ENCODE measurements around the gene PTEN. TPM values are rescaled to one million over a fixed set of nuclear protein-coding genes. Genes with fewer than 3 reads are reported as not detected.

The PTEN gene
- total and polyA plus RNA-seq, 9 of the 15 experiments (the other 6 are each of a cell fraction or from before 2014, with no cell fraction given), result 8.4 to 56.9 (median 22.2) TPM

DNA sequence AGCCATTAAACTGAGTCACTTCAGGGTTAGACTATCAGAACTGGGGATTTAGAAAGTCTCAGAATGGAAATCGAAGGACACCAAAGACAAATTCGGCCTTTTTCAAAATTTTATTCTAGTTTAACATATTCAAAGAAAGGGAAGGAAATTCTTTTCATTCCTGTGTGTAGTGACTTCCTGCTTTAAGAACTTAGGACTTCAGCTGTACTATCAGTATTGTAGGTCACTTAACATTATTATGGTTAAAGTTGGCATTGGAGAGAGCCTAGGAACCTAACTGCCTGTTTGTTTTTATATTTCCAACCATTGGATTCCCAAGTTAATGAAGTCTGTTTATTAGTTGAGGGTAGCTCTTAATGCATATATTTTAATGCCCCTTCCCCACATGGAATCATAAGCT is 63.7 kb downstream of the PTEN start:
- ATAC-seq, result no peak
- H3K4me1 ChIP-seq (replicated peaks in 1 of 2; ENCODE audit: control insufficient read depth in 2 of 2, insufficient read depth in 2 of 2, low read length in 2 of 2), result peaks cover 0 to 9% of the 10 kb centered on the region in 2 experiments; a peak in 3 of 5 replicates

More for the DNA sequence above, 63.7 kb downstream of the PTEN start:
- TF ChIP-seq SP1 (CRISPR knock-in tag; IDR thresholded peaks at IDR 0.05), result no peak
- no peak for TF ChIP-seq PCBP1 (IDR thresholded peaks at IDR 0.05; ENCODE audit: low read depth, low read length, poor library complexity, severe bottlenecking)
- TF ChIP-seq, protein P1, sequence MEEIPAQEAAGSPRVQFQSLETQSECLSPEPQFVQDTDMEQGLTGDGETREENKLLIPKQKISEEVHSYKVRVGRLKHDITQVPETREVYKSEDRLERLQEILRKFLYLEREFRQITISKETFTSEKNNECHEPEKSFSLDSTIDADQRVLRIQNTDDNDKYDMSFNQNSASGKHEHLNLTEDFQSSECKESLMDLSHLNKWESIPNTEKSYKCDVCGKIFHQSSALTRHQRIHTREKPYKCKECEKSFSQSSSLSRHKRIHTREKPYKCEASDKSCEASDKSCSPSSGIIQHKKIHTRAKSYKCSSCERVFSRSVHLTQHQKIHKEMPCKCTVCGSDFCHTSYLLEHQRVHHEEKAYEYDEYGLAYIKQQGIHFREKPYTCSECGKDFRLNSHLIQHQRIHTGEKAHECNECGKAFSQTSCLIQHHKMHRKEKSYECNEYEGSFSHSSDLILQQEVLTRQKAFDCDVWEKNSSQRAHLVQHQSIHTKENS (CRISPR knock-in tag; IDR thresholded peaks at IDR 0.05), result no peak
- no peak for TF ChIP-seq NCOA4 (IDR thresholded peaks at IDR 0.05; ENCODE audit: partially characterized antibody)
- no peak for TF ChIP-seq STAT5B (CRISPR knock-in tag; IDR thresholded peaks at IDR 0.05)
- TF ChIP-seq JUN (IDR thresholded peaks at IDR 0.05; ENCODE audit: borderline replicate concordance, low read depth, low read length), result no peak
- no peak for TF ChIP-seq JUN (CRISPR knock-in tag; IDR thresholded peaks at IDR 0.05; ENCODE audit: borderline replicate concordance)
- no peak for TF ChIP-seq GABPB1 (CRISPR knock-in tag; IDR thresholded peaks at IDR 0.05)
- no peak for TF ChIP-seq SMARCB1 (IDR thresholded peaks at IDR 0.05; ENCODE audit: insufficient read length, low read depth)
- TF ChIP-seq, protein P2, sequence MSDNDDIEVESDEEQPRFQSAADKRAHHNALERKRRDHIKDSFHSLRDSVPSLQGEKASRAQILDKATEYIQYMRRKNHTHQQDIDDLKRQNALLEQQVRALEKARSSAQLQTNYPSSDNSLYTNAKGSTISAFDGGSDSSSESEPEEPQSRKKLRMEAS (CRISPR knock-in tag; IDR thresholded peaks at IDR 0.05), result no peak
- POLR2A ChIA-PET, result interaction anchor here (1.5 to 1.7 kb wide), 2 partner anchors 9 to 27 kb away, joined by 3 to 4 read pairs; no protein-coding TSS in a partner anchor
- BruUV-seq (replicated peaks), result no TSS peak
- Histone ChIP-seq H3K27me3 (ENCODE audit: control insufficient read depth in 2 of 2, insufficient read depth in 2 of 2, low read length in 2 of 2) (no peaks in the 10 kb centered on the region), H2AFZ (ENCODE audit: low read depth, low read length) (no peak overlapping the region), H3K9me1 (ENCODE audit: control insufficient read depth, insufficient read depth, low read length) (no peaks in the 10 kb centered on the region), H3K9me3 (replicated peaks; ENCODE audit: control insufficient read depth, insufficient read depth, low read depth, low read length) (no peaks in the 10 kb centered on the region), H3K27ac (ENCODE audit: extremely low read depth, low read depth, low read length) (no peak overlapping the region), H4K20me1 (replicated peaks; ENCODE audit: control insufficient read depth, insufficient read depth, low read length) (no peaks in the 10 kb centered on the region), H3K4me2 (ENCODE audit: insufficient read depth, low read length) (no peak overlapping the region), H3K79me2 (ENCODE audit: control insufficient read depth, insufficient read depth, low read length) (peaks cover 63% of the 10 kb centered on the region), H3K4me3 (no peak overlapping the region), H3K9ac (ENCODE audit: insufficient read depth in 1 of 2, low read depth in 2 of 2, low read length in 2 of 2) (no peak overlapping the region), H3K36me3 (ENCODE audit: control insufficient read depth, insufficient read depth, low read length) (peaks cover 9% of the 10 kb centered on the region; the same call in 1 of the 3 replicates)
- CTCF ChIA-PET (ENCODE audit: low intra/inter-chr PET ratio), result no interaction called here
- DNase-seq (ENCODE audit: extremely low read depth in 1 of 4, low spot score in 3 of 4) (no peak), FAIRE-seq (no peak)
- intact Hi-C loops (cut with micrococcal nuclease), result loop anchor here (5.0 kb wide), 1 partner anchor 60 kb away; no protein-coding TSS in a partner anchor
- 86% methylated on average over 2 of the region's 2 CpGs for WGBS (ENCODE audit: insufficient coverage, low coverage, missing lambda C conversion rate)
- in situ Hi-C loops (cut with MboI), result no loop called here

Measured in K562 (cell line).